ACC112 (cell line): ENCODE results near the gene NUDT16.

Experiments
- H2AFZ ChIP-seq: fragments of 200-600 bp; sonication (generic); one replicate; pipeline ENCODE4 v1.6.0; 2017; ENCODE audit warnings: antibody characterized with exemption, low read length; ENCODE audit not compliant: unreplicated experiment
- H3K27ac ChIP-seq: fragments of 200-600 bp; sonication (generic); 2 replicates; pipeline ENCODE4 v1.5.1; 2014; ENCODE audit warnings: low read depth, mild to moderate bottlenecking, antibody characterized with exemption, low read length, moderate library complexity
- H3K27me3 ChIP-seq: fragments of 200-600 bp; sonication (generic); 2 replicates; pipeline ENCODE4 v1.6.1; 2014; ENCODE audit warnings: mild to moderate bottlenecking, antibody characterized with exemption, low read length, moderate library complexity, mixed read lengths; ENCODE audit not compliant: insufficient read depth
- H3K36me3 ChIP-seq: fragments of 200-600 bp; sonication (generic); 2 replicates; pipeline ENCODE4 v1.6.1; 2016; ENCODE audit warnings: mild to moderate bottlenecking, antibody characterized with exemption, low read length, moderate library complexity, mixed read lengths; ENCODE audit not compliant: insufficient read depth
- H3K4me1 ChIP-seq: fragments of 200-600 bp; sonication (generic); one replicate; pipeline ENCODE4 v1.6.1; 2016; ENCODE audit warnings: low read length, mixed read lengths; ENCODE audit not compliant: insufficient read depth, unreplicated experiment, control insufficient read depth
- H3K4me3 ChIP-seq: fragments of 200-600 bp; sonication (generic); 2 replicates; pipeline ENCODE4 v1.5.1; 2014; ENCODE audit warnings: mild to moderate bottlenecking, low read depth, low read length
- H3K79me2 ChIP-seq: fragments of 200-600 bp; sonication (generic); one replicate; pipeline ENCODE4 v1.6.0; 2016; ENCODE audit warnings: low read length; ENCODE audit not compliant: control insufficient read depth, unreplicated experiment, insufficient read depth

NUDT16 gene

GRCh38 chr3:131387796-131388489 lies 6.4 kb downstream of the NUDT16 start:
- H3K79me2 ChIP-seq = peaks cover under 1% of the 10 kb centered on the region

GRCh38 chr3:131388490-131388799 lies 6.9 kb downstream of the NUDT16 start:
- peak overlapping the region; percentile 13 for H2AFZ ChIP-seq
- H3K4me3 ChIP-seq = no peak overlapping the region
- no peaks in the 10 kb centered on the region for H3K79me2 ChIP-seq
- H3K36me3 ChIP-seq = 0 out of 2 replicates have a peak, but pooled peaks cover 3% of the 10 kb centered on the region
- H3K27me3 ChIP-seq = no peaks in the 10 kb centered on the region
- peaks cover 13% of the 10 kb centered on the region for H3K4me1 ChIP-seq
- no peak overlapping the region for H3K27ac ChIP-seq

More at GRCh38 chr3:131387796-131388489, 6.4 kb downstream of the NUDT16 start:
- 0 out of 2 replicates have a peak, but pooled peaks cover 3% of the 10 kb centered on the region for H3K36me3 ChIP-seq
- no peaks in the 10 kb centered on the region for H3K27me3 ChIP-seq
- H3K27ac ChIP-seq = no peak overlapping the region
- H3K4me1 ChIP-seq = peaks cover 13% of the 10 kb centered on the region
- H3K4me3 ChIP-seq = no peak overlapping the region
- H2AFZ ChIP-seq = peak overlapping the region; percentile 13

GRCh38 chr3:131390331-131390730 lies 8.8 kb downstream of the NUDT16 start:
- Histone ChIP-seq H2AFZ (no peak overlapping the region), H3K27ac (no peak overlapping the region), H3K27me3 (no peaks in the 10 kb centered on the region), H3K4me1 (peaks cover 13% of the 10 kb centered on the region), H3K4me3 (no peak overlapping the region), H3K79me2 (no peaks in the 10 kb centered on the region), H3K36me3 (no peaks in the 10 kb centered on the region)

GRCh38 chr3:131393051-131393450 lies 11.5 kb downstream of the NUDT16 start:
- H3K79me2 ChIP-seq = no peaks in the 10 kb centered on the region
- no peak overlapping the region for H2AFZ ChIP-seq

GRCh38 chr3:131393868-131394267 lies 12.3 kb downstream of the NUDT16 start:
- Histone ChIP-seq H2AFZ (no peak overlapping the region), H3K27me3 (no peaks in the 10 kb centered on the region), H3K4me3 (no peak overlapping the region), H3K4me1 (no peaks in the 10 kb centered on the region), H3K79me2 (no peaks in the 10 kb centered on the region), H3K27ac (no peak overlapping the region), H3K36me3 (no peaks in the 10 kb centered on the region)

More at GRCh38 chr3:131393051-131393450, 11.5 kb downstream of the NUDT16 start:
- H3K4me1 ChIP-seq = peaks cover 4% of the 10 kb centered on the region
- H3K4me3 ChIP-seq = no peak overlapping the region
- no peaks in the 10 kb centered on the region for H3K27me3 ChIP-seq
- H3K36me3 ChIP-seq = no peaks in the 10 kb centered on the region
- H3K27ac ChIP-seq = no peak overlapping the region

GRCh38 chr3:131394400-131394799 lies 12.8 kb downstream of the NUDT16 start:
- Histone ChIP-seq H3K27ac (no peak overlapping the region), H3K79me2 (no peaks in the 10 kb centered on the region), H2AFZ (no peak overlapping the region), H3K36me3 (no peaks in the 10 kb centered on the region), H3K4me1 (no peaks in the 10 kb centered on the region), H3K4me3 (no peak overlapping the region), H3K27me3 (no peaks in the 10 kb centered on the region)

GRCh38 chr3:131396170-131396569 lies 14.6 kb downstream of the NUDT16 start:
- no peak overlapping the region for H2AFZ ChIP-seq
- H3K79me2 ChIP-seq = no peaks in the 10 kb centered on the region
- no peaks in the 10 kb centered on the region for H3K36me3 ChIP-seq
- H3K27ac ChIP-seq = no peak overlapping the region
- H3K4me1 ChIP-seq = no peaks in the 10 kb centered on the region
- no peak overlapping the region for H3K4me3 ChIP-seq
- no peaks in the 10 kb centered on the region for H3K27me3 ChIP-seq

GRCh38 chr3:131397889-131398288 lies 16.3 kb downstream of the NUDT16 start:
- Histone ChIP-seq H3K36me3 (no peaks in the 10 kb centered on the region), H3K4me3 (no peak overlapping the region), H3K4me1 (peaks cover 10% of the 10 kb centered on the region), H2AFZ (no peak overlapping the region), H3K79me2 (no peaks in the 10 kb centered on the region), H3K27me3 (no peaks in the 10 kb centered on the region), H3K27ac (no peak overlapping the region)

- no peaks in the 10 kb centered on the region for H3K27me3 ChIP-seq
- no peak overlapping the region for H2AFZ ChIP-seq
- no peaks in the 10 kb centered on the region for H3K36me3 ChIP-seq
- no peaks in the 10 kb centered on the region for H3K79me2 ChIP-seq
- H3K4me3 ChIP-seq = no peak overlapping the region
- H3K4me1 ChIP-seq = peaks cover 10% of the 10 kb centered on the region
- no peak overlapping the region for H3K27ac ChIP-seq
Measured at GRCh38 chr3:131401978-131402377, 20.4 kb downstream of the NUDT16 start.

GRCh38 chr3:131402391-131403039 lies 20.9 kb downstream of the NUDT16 start:
- H3K36me3 ChIP-seq = no peaks in the 10 kb centered on the region
- no peaks in the 10 kb centered on the region for H3K79me2 ChIP-seq
- H3K27ac ChIP-seq = no peak overlapping the region
- peak overlapping the region; percentile 41 for H2AFZ ChIP-seq
- H3K4me1 ChIP-seq = peaks cover 10% of the 10 kb centered on the region
- H3K4me3 ChIP-seq = no peak overlapping the region
- peaks cover 2% of the 10 kb centered on the region; the same call in 1 of the 2 replicates for H3K27me3 ChIP-seq
